Measurements from ENCODE around the gene PATZ1. TPM values are rescaled to one million over a fixed set of nuclear protein-coding genes. Genes with fewer than 3 reads are reported as not detected.

PATZ1 gene
- total RNA-seq, 1 experiment from 2014 or later, result 58.5 TPM

- no peak for DNase-seq (ENCODE audit: low spot score)
- ChIA-PET POLR2A (ENCODE audit: low non-redundant PET) (no interaction called here), CTCF (no interaction called here)
- Histone ChIP-seq H3K27me3 (replicated peaks; ENCODE audit: insufficient read depth, low read depth, low read length, poor library complexity) (no peaks in the 10 kb centered on the region), H3K9me3 (ENCODE audit: low read depth, low read length, poor library complexity, severe bottlenecking) (no peaks in the 10 kb centered on the region), H3K27ac (ENCODE audit: low read depth, low read length, poor library complexity, severe bottlenecking) (no peak overlapping the region), H3K36me3 (ENCODE audit: insufficient read depth, low read length, poor library complexity, severe bottlenecking) (no peaks in the 10 kb centered on the region), H3K4me1 (ENCODE audit: insufficient read depth, low read length, poor library complexity, severe bottlenecking) (peaks cover 1% of the 10 kb centered on the region), H3K4me3 (ENCODE audit: low read depth, low read length, poor library complexity, severe bottlenecking) (no peak overlapping the region)
- BruUV-seq (replicated peaks), result no TSS peak
- intact Hi-C loops (cut with micrococcal nuclease; ENCODE audit: unreplicated experiment), result no loop called here
- TF ChIP-seq EZH2 (IDR thresholded peaks at IDR 0.05; ENCODE audit: borderline replicate concordance, low read depth, low read length, poor library complexity, severe bottlenecking), result no peak
- TF ChIP-seq, protein P1, sequence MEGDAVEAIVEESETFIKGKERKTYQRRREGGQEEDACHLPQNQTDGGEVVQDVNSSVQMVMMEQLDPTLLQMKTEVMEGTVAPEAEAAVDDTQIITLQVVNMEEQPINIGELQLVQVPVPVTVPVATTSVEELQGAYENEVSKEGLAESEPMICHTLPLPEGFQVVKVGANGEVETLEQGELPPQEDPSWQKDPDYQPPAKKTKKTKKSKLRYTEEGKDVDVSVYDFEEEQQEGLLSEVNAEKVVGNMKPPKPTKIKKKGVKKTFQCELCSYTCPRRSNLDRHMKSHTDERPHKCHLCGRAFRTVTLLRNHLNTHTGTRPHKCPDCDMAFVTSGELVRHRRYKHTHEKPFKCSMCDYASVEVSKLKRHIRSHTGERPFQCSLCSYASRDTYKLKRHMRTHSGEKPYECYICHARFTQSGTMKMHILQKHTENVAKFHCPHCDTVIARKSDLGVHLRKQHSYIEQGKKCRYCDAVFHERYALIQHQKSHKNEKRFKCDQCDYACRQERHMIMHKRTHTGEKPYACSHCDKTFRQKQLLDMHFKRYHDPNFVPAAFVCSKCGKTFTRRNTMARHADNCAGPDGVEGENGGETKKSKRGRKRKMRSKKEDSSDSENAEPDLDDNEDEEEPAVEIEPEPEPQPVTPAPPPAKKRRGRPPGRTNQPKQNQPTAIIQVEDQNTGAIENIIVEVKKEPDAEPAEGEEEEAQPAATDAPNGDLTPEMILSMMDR (conservative IDR thresholded peaks at IDR 0.05; ENCODE audit: low read depth, low read length), result no peak
These were observed 44.1 kb downstream of the PATZ1 start for GRCh38 chr22:31302006-31302405.

DNA sequence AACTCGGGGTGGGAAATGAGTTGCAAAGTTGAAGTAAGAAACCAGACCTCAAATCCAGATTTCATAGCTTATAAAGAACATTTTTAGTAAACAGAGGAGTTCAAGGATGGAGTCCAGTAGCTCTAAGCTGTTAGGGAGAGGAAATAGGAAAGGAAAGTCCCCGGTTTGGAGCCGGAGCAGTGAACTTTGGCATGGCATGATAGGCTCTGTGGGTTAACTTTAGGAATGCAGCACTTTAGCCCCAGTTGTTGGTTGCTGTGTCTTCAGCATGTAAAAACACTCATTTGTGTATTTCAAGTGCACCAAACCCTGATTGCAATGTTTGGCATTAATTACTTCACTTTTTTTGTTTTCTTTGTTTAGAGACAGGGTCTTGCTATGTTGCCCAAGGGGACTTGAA, 45.2 kb downstream of the PATZ1 start:
- no TSS peak for BruUV-seq (replicated peaks)
- Histone ChIP-seq H3K27ac (ENCODE audit: low read depth, low read length, poor library complexity, severe bottlenecking) (no peak overlapping the region), H3K4me3 (ENCODE audit: low read depth, low read length, poor library complexity, severe bottlenecking) (no peak overlapping the region), H3K27me3 (replicated peaks; ENCODE audit: insufficient read depth, low read depth, low read length, poor library complexity) (no peaks in the 10 kb centered on the region), H3K36me3 (ENCODE audit: insufficient read depth, low read length, poor library complexity, severe bottlenecking) (no peaks in the 10 kb centered on the region), H3K9me3 (ENCODE audit: low read depth, low read length, poor library complexity, severe bottlenecking) (no peaks in the 10 kb centered on the region), H3K4me1 (ENCODE audit: insufficient read depth, low read length, poor library complexity, severe bottlenecking) (peaks cover 13% of the 10 kb centered on the region)
- TF ChIP-seq EZH2 (IDR thresholded peaks at IDR 0.05; ENCODE audit: borderline replicate concordance, low read depth, low read length, poor library complexity, severe bottlenecking), result no peak
- TF ChIP-seq, protein P1 (conservative IDR thresholded peaks at IDR 0.05; ENCODE audit: low read depth, low read length), result no peak
- ChIA-PET POLR2A (ENCODE audit: low non-redundant PET) (no interaction called here), CTCF (interaction anchor here (0.5 to 1.9 kb wide), 2 partner anchors 12 to 338 kb away, joined by 4 to 6 read pairs; no protein-coding TSS in a partner anchor)
- DNase-seq (ENCODE audit: low spot score), result no peak
- intact Hi-C loops (cut with micrococcal nuclease; ENCODE audit: unreplicated experiment), result no loop called here

DNA sequence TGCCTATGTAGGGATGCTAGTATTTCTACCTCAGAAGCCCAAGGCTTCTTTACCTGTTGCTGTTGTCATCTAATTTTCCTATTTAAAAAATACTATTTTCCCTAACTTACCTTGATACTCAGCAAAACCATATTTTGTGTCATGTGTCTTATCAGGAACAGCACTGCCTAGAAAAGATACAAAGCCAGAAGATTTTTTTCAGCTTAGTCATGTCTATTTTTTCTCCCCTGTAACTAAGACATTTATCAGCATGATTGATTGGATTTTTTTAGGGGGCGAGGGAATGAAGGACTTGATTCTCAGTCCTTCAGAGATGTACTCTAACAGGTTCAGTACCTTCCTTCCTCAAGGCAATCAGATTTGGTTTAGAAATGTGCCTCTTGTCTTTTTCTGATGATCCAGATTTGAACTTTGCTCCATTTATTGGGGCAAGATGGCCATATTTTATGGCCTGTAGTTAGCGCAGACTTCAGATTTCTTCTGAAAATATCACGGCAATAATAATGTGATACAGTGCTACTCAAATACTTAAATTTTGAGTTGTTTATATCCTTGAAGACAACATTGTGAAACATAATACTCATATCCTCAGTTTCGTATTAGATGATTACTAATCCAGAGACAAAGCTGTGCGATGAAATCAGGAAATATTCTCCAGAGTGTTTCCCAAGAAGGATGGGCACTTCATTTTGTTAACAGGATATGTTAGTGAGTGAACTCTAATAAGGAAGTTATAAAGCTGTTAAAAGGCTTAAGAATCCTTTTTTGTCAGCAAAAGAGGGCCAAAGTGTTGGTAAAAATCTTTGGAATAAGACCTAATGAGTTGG, 50.1 kb downstream of the PATZ1 start:
- no peak for DNase-seq (ENCODE audit: low spot score)
- no peak for TF ChIP-seq EZH2 (IDR thresholded peaks at IDR 0.05; ENCODE audit: borderline replicate concordance, low read depth, low read length, poor library complexity, severe bottlenecking)
- TF ChIP-seq, protein P1 (conservative IDR thresholded peaks at IDR 0.05; ENCODE audit: low read depth, low read length), result no peak
- Histone ChIP-seq H3K4me3 (ENCODE audit: low read depth, low read length, poor library complexity, severe bottlenecking) (no peak overlapping the region), H3K27ac (ENCODE audit: low read depth, low read length, poor library complexity, severe bottlenecking) (peak overlapping the region; percentile 3), H3K4me1 (ENCODE audit: insufficient read depth, low read length, poor library complexity, severe bottlenecking) (peaks cover 33% of the 10 kb centered on the region), H3K9me3 (ENCODE audit: low read depth, low read length, poor library complexity, severe bottlenecking) (no peaks in the 10 kb centered on the region), H3K27me3 (replicated peaks; ENCODE audit: insufficient read depth, low read depth, low read length, poor library complexity) (no peaks in the 10 kb centered on the region), H3K36me3 (ENCODE audit: insufficient read depth, low read length, poor library complexity, severe bottlenecking) (no peaks in the 10 kb centered on the region)
- ChIA-PET POLR2A (ENCODE audit: low non-redundant PET) (interaction anchor here (0.5 kb wide), 1 partner anchor 97 kb away, joined by 3 read pairs; no protein-coding TSS in a partner anchor), CTCF (interaction anchor here (1.4 kb wide), 1 partner anchor 17 kb away, joined by 3 read pairs; no protein-coding TSS in a partner anchor)
- intact Hi-C loops (cut with micrococcal nuclease; ENCODE audit: unreplicated experiment), result no loop called here
- BruUV-seq (replicated peaks), result no TSS peak

All from A673 (cell line).